ENCODE measurements around the gene PALM2AKAP2. TPM values are rescaled to one million over a fixed set of nuclear protein-coding genes. Genes with fewer than 3 reads are reported as not detected.

PALM2AKAP2 gene
- total and polyA plus RNA-seq, 11 donors: 4.1 to 132 (median 81.3) TPM

DNA sequence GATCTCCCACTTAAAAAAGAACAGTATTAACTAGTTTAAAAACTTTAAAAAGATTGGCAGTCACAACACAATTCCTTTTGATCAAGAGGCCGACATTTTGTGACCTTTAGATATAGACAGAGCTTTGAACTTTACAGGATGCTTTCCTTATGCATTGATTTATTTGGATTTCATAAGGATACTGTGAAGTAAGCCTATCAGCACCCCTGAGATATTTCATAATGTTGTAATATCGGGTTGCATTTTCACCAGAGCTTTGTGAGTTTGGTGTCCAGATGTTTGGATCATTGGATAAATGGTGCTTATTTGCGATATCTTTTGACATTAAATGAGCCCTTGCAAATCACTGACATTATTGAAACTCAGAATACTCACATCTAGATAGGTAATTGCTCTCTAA lies 7.7 kb downstream of the PALM2AKAP2 start:
- Histone ChIP-seq H3K9me3 (no peaks in the 10 kb centered on the region), H3K4me3 (no peak overlapping the region), H3K27ac (no peak overlapping the region), H3K27me3 (no peaks in the 10 kb centered on the region), H3K4me1 (peaks cover 0 to 63% (median 16%) of the 10 kb centered on the region in 12 donors), H3K36me3 (no peaks in the 10 kb centered on the region)
- DNase-seq (no peak), ATAC-seq (no peak)
- WGBS, 4 donors: 76 to 87% (median 82%) methylated on average over 3 of the region's 3 CpGs
- intact Hi-C loops (cut with DNase I): no loop called here
- TF ChIP-seq POLR2A (IDR thresholded peaks at IDR 0.05): no peak
- TF ChIP-seq CTCF (IDR thresholded peaks at IDR 0.05): no peak

- Histone ChIP-seq H3K9me3 (no peaks in the 10 kb centered on the region), H3K4me1 (peaks cover 0 to 78% (median 23%) of the 10 kb centered on the region in 12 donors), H3K4me3 (no peak overlapping the region), H3K27ac (peak overlapping the region in 1 of 12 donors; percentile 19), H3K27me3 (no peaks in the 10 kb centered on the region), H3K36me3 (no peaks in the 10 kb centered on the region)
- TF ChIP-seq CTCF (IDR thresholded peaks at IDR 0.05): no peak
- no peak for TF ChIP-seq POLR2A (IDR thresholded peaks at IDR 0.05)
- intact Hi-C loops (cut with DNase I): no loop called here
- DNase-seq (no peak), ATAC-seq (peak in 3 of 4 donors; percentile 21 to 29 (median 24))
- WGBS, 4 donors: 54 to 65% (median 56%) methylated on average over 5 of the region's 5 CpGs
Observed at GRCh38 chr9:109789556-109789955, 9.6 kb downstream of the PALM2AKAP2 start.

DNA sequence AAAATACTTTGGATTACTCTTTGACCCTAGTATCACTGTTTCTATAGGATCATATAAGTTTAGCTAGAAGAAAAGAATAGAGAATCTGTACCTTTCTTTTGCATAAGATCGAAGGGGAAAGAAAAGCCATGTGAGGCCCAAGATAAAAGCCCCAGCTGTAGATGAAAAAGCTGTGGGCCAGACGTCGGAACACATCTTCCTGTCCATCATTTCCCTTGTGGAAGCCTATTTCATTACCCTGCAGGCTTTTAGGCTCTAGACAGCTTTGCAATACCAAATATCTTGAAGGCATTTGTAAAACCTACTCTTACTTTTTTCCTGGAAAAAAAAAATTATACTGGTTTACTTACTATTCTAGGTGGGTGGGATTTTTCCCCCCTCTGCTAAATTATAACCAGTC lies 10.0 kb downstream of the PALM2AKAP2 start:
- WGBS, 4 donors: 29 to 38% (median 33%) methylated on average over 3 of the region's 3 CpGs
- peaks cover 0 to 80% (median 25%) of the 10 kb centered on the region in 12 donors for H3K4me1 ChIP-seq
- H3K27me3 ChIP-seq: no peaks in the 10 kb centered on the region
- TF ChIP-seq CTCF (IDR thresholded peaks at IDR 0.05): no peak
- TF ChIP-seq POLR2A (IDR thresholded peaks at IDR 0.05): no peak
- H3K9me3 ChIP-seq: no peaks in the 10 kb centered on the region
- ATAC-seq (no peak), DNase-seq (no peak)
- no peak overlapping the region for H3K27ac ChIP-seq
- no peaks in the 10 kb centered on the region for H3K36me3 ChIP-seq
- no peak overlapping the region for H3K4me3 ChIP-seq
- intact Hi-C loops (cut with DNase I): no loop called here

DNA sequence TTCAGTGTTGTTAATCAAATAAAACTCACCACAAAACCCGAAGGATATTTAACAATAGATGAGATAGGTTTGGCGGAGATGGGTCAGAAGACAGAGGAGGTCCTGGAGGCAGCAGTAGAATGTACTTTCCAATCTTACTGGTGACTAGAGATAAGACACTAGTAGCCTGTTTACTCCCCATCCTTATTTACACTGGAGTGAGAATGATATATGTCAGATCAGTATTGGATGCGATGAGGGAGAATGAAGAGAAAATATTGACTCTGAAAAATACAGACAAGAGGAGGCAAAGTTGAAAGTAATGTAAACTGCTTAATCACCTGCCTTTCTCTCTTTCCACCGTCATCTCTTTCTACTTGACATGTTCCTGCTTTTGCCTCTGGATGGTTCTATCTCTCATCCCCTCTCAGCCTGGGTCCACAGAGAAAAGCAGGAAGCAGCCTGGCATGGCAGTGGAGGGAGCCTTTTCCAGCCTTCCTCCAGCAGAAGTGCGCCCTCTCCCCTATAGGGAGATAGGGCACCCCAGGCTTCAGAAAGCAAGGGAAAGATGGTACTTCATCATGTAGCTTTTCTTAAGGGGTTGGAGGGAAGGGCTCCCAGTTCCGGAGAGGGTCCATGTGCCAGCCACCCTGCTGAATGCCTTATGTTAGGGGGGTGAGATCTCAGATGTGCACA lies 11.1 kb downstream of the PALM2AKAP2 start:
- no peaks in the 10 kb centered on the region for H3K36me3 ChIP-seq
- H3K27ac ChIP-seq: no peak overlapping the region
- no peak for TF ChIP-seq POLR2A (IDR thresholded peaks at IDR 0.05)
- TF ChIP-seq CTCF (IDR thresholded peaks at IDR 0.05): no peak
- intact Hi-C loops (cut with DNase I): no loop called here
- 78 to 84% (median 79%) methylated on average over 6 of the region's 6 CpGs for WGBS, 4 donors
- ATAC-seq (no peak), DNase-seq (no peak)
- H3K27me3 ChIP-seq: no peaks in the 10 kb centered on the region
- no peak overlapping the region for H3K4me3 ChIP-seq
- no peaks in the 10 kb centered on the region for H3K9me3 ChIP-seq
- peaks cover 0 to 92% (median 28%) of the 10 kb centered on the region in 12 donors for H3K4me1 ChIP-seq

Measured in heart left ventricle (tissue), 16 donors.